IMR-90 (cell line): ENCODE measurements around the gene MYBPHL. TPM values are rescaled to one million over a fixed set of nuclear protein-coding genes. Genes with fewer than 3 reads are reported as not detected.
A peak's percentile ranks its signal among the peaks of the same experiment; 100 is the strongest.

Experiments used
- ATAC-seq: fragments of 200-7000 bp; cut with Tn5 transposase; 2 replicates; pipeline ENCODE4 v1.9.1; 2020; ENCODE audit warnings: low read depth, mild to moderate bottlenecking, moderate library complexity
- BruUV-seq: library from RNA; stranded (reverse); fragments of 400-500 nt; replicated peaks from 2 replicates; lab custom pipeline; 2021; lab: Mats Ljungman, UMichigan
- CTCF ChIA-PET: fragments of 300-600 bp; formaldehyde crosslinking; extraction: SDS; loops from one replicate; lab custom pipeline; 2021; ENCODE audit warnings: antibody characterized with exemption; lab: Yijun Ruan, JAX
- POLR2A ChIA-PET: fragments of 300-600 bp; sonication (Branson Sonifier 250); formaldehyde crosslinking; loops from one replicate; lab custom pipeline; 2022; ENCODE audit warnings: antibody characterized with exemption; ENCODE audit not compliant: unreplicated experiment; lab: Charles Lee
- DNase-seq: peaks from one replicate; pipeline ENCODE4 v3.0.0; 2013
- H2AFZ ChIP-seq: replicated peaks from 2 replicates; pipeline ENCODE3; 2013; ENCODE audit warnings: low read length, mild to moderate bottlenecking; ENCODE audit not compliant: poor library complexity
- H2AK5ac ChIP-seq: 2 replicates; pipeline ENCODE4 v1.6.1; 2013; ENCODE audit warnings: low read depth, low read length, inconsistent platforms
- H2AK9ac ChIP-seq: replicated peaks from 2 replicates; pipeline ENCODE3; 2013; ENCODE audit warnings: mild to moderate bottlenecking, low read depth, low read length, moderate library complexity; ENCODE audit not compliant: poor library complexity
- H2BK120ac ChIP-seq: 2 replicates; pipeline ENCODE4 v1.6.1; 2013; ENCODE audit warnings: low read depth, low read length, inconsistent platforms
- H2BK15ac ChIP-seq: 3 replicates; pipeline ENCODE4 v1.6.1; 2013; ENCODE audit warnings: low read depth, low read length, inconsistent platforms
- H2BK20ac ChIP-seq: 2 replicates; pipeline ENCODE4 v1.6.1; 2013; ENCODE audit warnings: low read depth, mild to moderate bottlenecking, inconsistent platforms, low read length, moderate library complexity
- H2BK5ac ChIP-seq: 2 replicates; pipeline ENCODE4 v1.6.1; 2013; ENCODE audit warnings: mild to moderate bottlenecking, low read depth, low read length, inconsistent platforms; ENCODE audit not compliant: poor library complexity, severe bottlenecking
- H3K14ac ChIP-seq: replicated peaks from 2 replicates; pipeline ENCODE4 v1.6.1; 2013; ENCODE audit warnings: low read depth, low read length, inconsistent platforms
- H3K18ac ChIP-seq: 2 replicates; pipeline ENCODE4 v1.6.1; 2013; ENCODE audit warnings: low read depth, low read length, control low read depth
- H3K23ac ChIP-seq: 2 replicates; pipeline ENCODE4 v1.6.1; 2013; ENCODE audit warnings: low read depth, low read length, inconsistent platforms
- H3K27ac ChIP-seq: 2 replicates; pipeline ENCODE4 v1.5.1; 2013; ENCODE audit warnings: mild to moderate bottlenecking, control low read depth, low read length; ENCODE audit not compliant: insufficient read depth
- H3K27me3 ChIP-seq: 2 replicates; pipeline ENCODE4 v1.6.1; 2013; ENCODE audit warnings: low read length; ENCODE audit not compliant: control insufficient read depth, insufficient read depth
- H3K36me3 ChIP-seq: 2 replicates; pipeline ENCODE4 v1.6.1; 2013; ENCODE audit warnings: low read length, mixed read lengths; ENCODE audit not compliant: control insufficient read depth, insufficient read depth
- H3K4ac ChIP-seq: 2 replicates; pipeline ENCODE4 v1.6.1; 2013; ENCODE audit warnings: low read depth, low read length, inconsistent platforms
- H3K4me1 ChIP-seq: 2 replicates; pipeline ENCODE4 v1.6.1; 2013; ENCODE audit warnings: low read length, mixed read lengths; ENCODE audit not compliant: control insufficient read depth, insufficient read depth
- H3K4me2 ChIP-seq: 2 replicates; pipeline ENCODE4 v1.6.1; 2013; ENCODE audit warnings: low read depth, mild to moderate bottlenecking, control low read depth, low read length, moderate library complexity
- H3K4me3 ChIP-seq: 2 replicates; pipeline ENCODE4 v1.5.1; 2013; ENCODE audit warnings: low read depth, mild to moderate bottlenecking, control low read depth, low read length, moderate library complexity; ENCODE audit not compliant: insufficient read depth
- H3K56ac ChIP-seq: 2 replicates; pipeline ENCODE4 v1.6.1; 2013; ENCODE audit warnings: low read length, inconsistent platforms; ENCODE audit not compliant: insufficient read depth; ENCODE audit errors: extremely low read depth
- H3K79me1 ChIP-seq, 2 experiments: 2 replicates each; pipeline ENCODE4 v1.6.1; 2013; ENCODE audit warnings: low read length in 2 of 2, inconsistent platforms in 1 of 2, low read depth in 1 of 2
- H3K9ac ChIP-seq: 2 replicates; pipeline ENCODE4 v1.6.1; 2013; ENCODE audit warnings: low read depth, low read length, control low read depth
- H3K9me1 ChIP-seq: 2 replicates; pipeline ENCODE4 v1.6.1; 2013; ENCODE audit warnings: low read length, inconsistent platforms; ENCODE audit not compliant: insufficient read depth
- H3K9me3 ChIP-seq: 2 replicates; pipeline ENCODE4 v1.6.1; 2013; ENCODE audit warnings: low read length; ENCODE audit not compliant: control insufficient read depth, insufficient read depth
- H4K20me1 ChIP-seq: 2 replicates; pipeline ENCODE4 v1.6.1; 2013; ENCODE audit warnings: low read length, inconsistent platforms; ENCODE audit not compliant: insufficient read depth
- H4K5ac ChIP-seq: 2 replicates; pipeline ENCODE4 v1.6.1; 2013; ENCODE audit warnings: mild to moderate bottlenecking, low read depth, low read length, control low read depth
- H4K8ac ChIP-seq, 2 experiments: 2 replicates each; pipeline ENCODE4 v1.6.1; 2013; ENCODE audit warnings: low read depth in 2 of 2, low read length in 2 of 2, control low read depth in 1 of 2, inconsistent platforms in 1 of 2
- H4K91ac ChIP-seq: 2 replicates; pipeline ENCODE4 v1.6.1; 2013; ENCODE audit warnings: low read depth, low read length, inconsistent platforms; ENCODE audit not compliant: insufficient read depth
- BHLHE40 ChIP-seq: fragments of 150-350 bp; IDR thresholded peaks from 2 replicates; pipeline ENCODE4 v1.6.1; 2016; ENCODE audit warnings: mild to moderate bottlenecking, low read depth, low read length
- RCOR1 ChIP-seq: IDR thresholded peaks from 2 replicates; pipeline ENCODE4 v1.6.1; 2012; ENCODE audit warnings: mild to moderate bottlenecking, low read length, improper control_type of control experiment; ENCODE audit not compliant: insufficient replicate concordance
- WGBS, 2 experiments: methylation state at CpG; one replicate each; pipeline versions ENCODE4 v1.1.5 to v1.1.7; 2013; ENCODE audit warnings: missing lambda C conversion rate in 2 of 2; ENCODE audit not compliant: insufficient read length in 1 of 2; ENCODE audit errors: extremely low coverage in 2 of 2; 5-methylcytosine and 5-hydroxymethylcytosine counted together
- dilution Hi-C: fragments of 300-500 bp; cut with HindIII; formaldehyde crosslinking; loops from one replicate; pipeline ENCODE4 v1.14.3; 2018; ENCODE audit warnings: low sequenced_read_pairs; ENCODE audit not compliant: unreplicated experiment
- in situ Hi-C: fragments of 300-500 bp; cut with MboI; formaldehyde crosslinking; loops from 3 replicates; pipeline ENCODE4 v1.14.3; 2019; ENCODE audit warnings: low sequenced_read_pairs, inconsistent platforms, mixed read lengths
- intact Hi-C: fragments of 100-400 bp; cut with micrococcal nuclease; formaldehyde crosslinking; loops from 2 replicates; pipeline ENCODE4 v1.10.0; 2022
- polyA plus RNA-seq, 3 experiments: library from polyadenylated mRNA; depleted of rRNA; stranded (reverse); fragments of >200 nt; gene quantifications; 2 replicates each; pipeline ENCODE4 v1.2.3, GENCODE V29; 2012; ENCODE audit warnings: low replicate concordance in 1 of 3
- total RNA-seq: library from RNA; depleted of rRNA; stranded (reverse); fragments of >200 nt; gene quantifications from 2 replicates; pipeline ENCODE4 v1.2.3, GENCODE V29; 2012

MYBPHL gene
- total and polyA plus RNA-seq, 2 of the 4 experiments (the other 2 are of a cell fraction): 0.07 TPM; not detected in 1

- dilution Hi-C loops (no loop called here), in situ Hi-C loops (no loop called here), intact Hi-C loops (loop anchor here (1.0 to 5.0 kb wide), 2 partner anchors 16 to 98 kb away; partner anchors contain the start of genes PSRC1 and SORT1)
- Histone ChIP-seq H3K4me2 (peak overlapping the region; percentile 60), H2BK120ac (peak overlapping the region; percentile 97), H2BK20ac (peak overlapping the region; percentile 94), H4K8ac (peak overlapping the region; percentile 5 to 87), H3K79me1 (peaks cover 0 to 11% of the 10 kb centered on the region in 2 experiments; a peak in 1 of 4 replicates), H3K9ac (peak overlapping the region; percentile 9; the same call in 1 of the 2 replicates), H4K91ac (peak overlapping the region; percentile 97), H2BK5ac (peak overlapping the region; percentile 88), H3K36me3 (no peaks in the 10 kb centered on the region), H3K9me1 (peaks cover 42% of the 10 kb centered on the region), H3K18ac (peak overlapping the region; percentile 73), H2BK15ac (peak overlapping the region; percentile 24; the same call in 2 of the 3 replicates), H3K4me3 (no peak overlapping the region), H4K5ac (peak overlapping the region; percentile 38), H3K27ac (peak overlapping the region; percentile 86), H2AFZ (peak overlapping the region; percentile 89), H3K14ac (peak overlapping the region; percentile 97), H3K56ac (peak overlapping the region; percentile 65), H3K27me3 (no peaks in the 10 kb centered on the region), H2AK9ac (peak overlapping the region; percentile 96), H4K20me1 (peaks cover 4% of the 10 kb centered on the region; the same call in 1 of the 2 replicates), H3K4ac (peak overlapping the region; percentile 95), H3K4me1 (peaks cover 26% of the 10 kb centered on the region), H3K9me3 (no peaks in the 10 kb centered on the region), H2AK5ac (peak overlapping the region; percentile 98), H3K23ac (peak overlapping the region; percentile 95)
- WGBS, 2 experiments: 39% methylated on average over 9 of the region's 20 CpGs; no CpG with 5 or more reads in 1 of the 2 experiments
- no peak for TF ChIP-seq BHLHE40
- no peak for TF ChIP-seq RCOR1
- POLR2A ChIA-PET: no interaction called here
- CTCF ChIA-PET: no interaction called here
- no TSS peak for BruUV-seq
- DNase-seq (peak; percentile 86), ATAC-seq (peak; percentile 39)
Measured at GRCh38 chr1:109299558-109300343, 7.1 kb downstream of the MYBPHL start.
